Activated T-cell treated with anti-CD3 and anti-CD28 coated beads, Interleukin-2, amount 50 U/mL, for 1 hour (primary cell): ENCODE data around the gene CDH13.

Experiments used
- DNase-seq: peaks from one replicate; pipeline ENCODE4 v3.0.0-alpha.2; 2020

Gene CDH13

GRCh38 chr16:82965808-82966207 is 339.0 kb downstream of the CDH13 start:
- DNase-seq = no peak

- no peak for DNase-seq
Observed at GRCh38 chr16:82967424-82967823, 340.7 kb downstream of the CDH13 start.

DNA sequence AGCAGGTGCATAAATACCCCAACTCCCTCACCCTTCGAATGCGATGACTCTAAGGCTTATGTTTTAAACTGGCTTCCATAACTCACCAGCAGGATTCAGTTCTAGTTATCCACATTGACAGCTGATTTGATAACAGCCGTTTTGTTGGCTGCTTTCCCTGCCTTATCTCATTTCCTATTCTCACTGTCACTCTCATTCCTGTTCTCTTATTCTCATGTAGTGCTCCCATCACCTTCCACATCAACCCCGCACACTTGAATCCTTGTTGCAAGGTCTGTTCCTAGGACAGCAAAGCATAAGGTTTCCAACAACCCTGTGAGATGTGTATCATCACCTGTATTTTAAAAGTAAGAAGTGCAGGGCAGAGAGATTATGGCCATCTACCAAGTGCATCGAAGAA is 344.4 kb downstream of the CDH13 start:
- no peak for DNase-seq

DNA sequence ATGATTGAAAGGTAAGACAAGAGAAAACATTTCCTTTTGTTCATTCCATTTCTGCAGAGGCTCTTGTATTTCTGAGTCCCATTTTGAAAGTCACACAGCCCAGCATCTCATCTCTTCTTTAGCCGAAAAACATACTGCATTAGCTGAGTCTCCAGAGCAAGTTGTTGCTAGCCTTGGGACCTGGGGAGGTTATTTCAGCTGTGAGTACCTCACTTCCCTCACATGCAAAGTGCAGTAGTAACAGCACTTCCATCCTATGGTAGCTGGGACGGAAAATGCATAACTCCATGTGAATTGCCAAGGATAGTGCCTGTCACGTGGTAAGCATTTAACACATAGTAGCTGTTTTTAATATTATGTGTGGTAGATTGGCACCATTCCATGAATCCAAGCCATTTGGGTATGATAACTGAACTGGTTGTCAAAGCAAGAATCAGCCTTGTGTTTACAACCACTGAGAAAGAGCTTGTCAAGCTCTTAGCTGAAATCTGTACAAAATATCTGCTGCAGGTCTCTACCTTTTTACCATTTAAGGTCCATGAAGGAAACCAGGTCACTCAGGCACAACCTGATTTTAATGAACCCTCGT is 345.7 kb downstream of the CDH13 start:
- DNase-seq = no peak

GRCh38 chr16:82979406-82980111 is 352.8 kb downstream of the CDH13 start:
- DNase-seq = no peak

GRCh38 chr16:82980810-82981209 is 354.0 kb downstream of the CDH13 start:
- DNase-seq = no peak

GRCh38 chr16:82987767-82988166 is 361.0 kb downstream of the CDH13 start:
- no peak for DNase-seq

DNA sequence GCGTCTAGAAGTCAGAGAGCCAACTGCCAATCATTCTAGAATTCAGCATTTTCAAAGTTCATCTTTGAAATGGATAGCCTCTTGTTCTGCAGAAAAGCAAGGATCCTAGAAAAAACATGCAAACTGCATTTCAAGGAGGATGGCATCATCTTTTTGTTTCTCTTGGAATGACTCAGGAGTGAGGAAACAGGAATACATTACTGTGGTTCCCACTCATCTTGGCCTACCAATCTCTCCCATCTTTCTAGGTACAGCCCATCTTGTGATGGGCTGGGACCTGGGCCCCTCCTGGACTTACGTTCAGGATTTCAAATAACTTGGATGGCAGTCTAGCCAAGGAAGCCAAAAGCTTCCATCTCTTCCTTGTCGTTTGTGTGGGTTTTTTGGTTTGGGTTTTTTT is 363.4 kb downstream of the CDH13 start:
- no peak for DNase-seq

DNA sequence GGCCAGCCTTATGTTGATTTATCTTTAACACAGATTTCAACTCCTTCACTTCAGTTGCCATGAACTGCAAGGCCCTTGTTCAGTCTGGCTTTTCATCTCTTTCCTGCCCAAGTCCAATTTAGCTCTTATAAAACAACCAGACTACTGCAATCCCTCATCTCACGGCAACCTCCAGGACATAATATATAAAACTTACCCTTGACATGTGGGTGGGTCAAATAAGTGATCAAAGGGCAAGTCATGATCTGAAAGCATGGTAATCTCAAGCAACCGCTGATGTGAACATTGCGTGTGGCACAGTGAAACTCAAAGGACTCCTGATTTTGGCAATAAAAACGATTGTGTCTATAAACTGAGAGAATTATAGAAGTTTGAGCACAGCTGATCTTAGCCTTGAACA is 364.6 kb downstream of the CDH13 start:
- DNase-seq = no peak

DNA sequence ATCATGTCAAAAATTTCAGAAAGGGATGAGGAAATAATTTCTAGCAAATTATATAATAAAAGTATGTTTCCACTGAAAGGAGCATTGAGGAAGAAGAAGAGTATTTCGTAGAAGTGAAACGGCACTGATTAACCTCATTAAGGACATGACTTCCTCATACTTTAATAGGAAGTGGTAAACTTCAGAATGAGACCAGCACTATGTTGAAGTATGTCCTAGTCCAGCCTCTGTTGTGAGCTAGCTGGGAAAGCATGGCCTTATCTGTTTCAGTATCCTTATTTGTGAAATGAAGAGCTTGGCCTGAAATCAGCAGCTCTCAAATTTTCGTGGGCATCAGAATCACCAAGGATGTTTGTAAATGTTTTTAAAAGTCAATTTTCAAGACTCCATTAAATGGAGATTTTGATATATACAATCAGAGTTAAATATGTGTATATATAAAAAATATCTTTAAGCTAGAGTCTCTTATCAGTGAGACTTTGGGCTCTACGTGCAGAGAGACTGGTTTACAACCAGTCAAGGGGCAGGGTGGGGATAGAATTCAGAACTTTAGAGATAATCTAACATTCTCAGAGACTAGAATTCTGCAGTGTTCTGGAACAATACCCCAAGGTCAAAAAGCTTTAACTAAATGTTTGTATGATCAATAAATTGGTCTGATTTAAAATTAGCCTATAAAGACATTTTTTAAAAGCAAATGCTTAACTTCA is 365.4 kb downstream of the CDH13 start:
- DNase-seq = no peak

DNA sequence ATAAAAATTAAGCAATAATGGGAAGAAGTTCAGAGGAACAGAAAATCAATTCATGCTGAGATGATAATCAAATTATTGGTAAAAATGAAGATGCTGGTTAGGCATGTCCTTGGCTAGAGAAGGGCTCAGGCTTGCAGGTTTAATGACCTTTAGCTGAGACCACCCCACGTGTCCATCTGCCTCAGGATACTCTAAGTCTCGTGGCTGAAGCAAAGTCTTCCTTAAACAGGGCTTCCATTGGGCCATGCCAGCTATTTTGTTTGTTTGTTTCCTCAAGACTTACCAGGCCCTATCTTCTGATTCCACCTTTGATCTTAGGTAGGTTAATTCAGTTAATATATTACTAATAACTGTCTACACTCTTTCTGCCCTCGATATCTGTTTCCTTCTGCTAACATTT is 366.0 kb downstream of the CDH13 start:
- no peak for DNase-seq

DNA sequence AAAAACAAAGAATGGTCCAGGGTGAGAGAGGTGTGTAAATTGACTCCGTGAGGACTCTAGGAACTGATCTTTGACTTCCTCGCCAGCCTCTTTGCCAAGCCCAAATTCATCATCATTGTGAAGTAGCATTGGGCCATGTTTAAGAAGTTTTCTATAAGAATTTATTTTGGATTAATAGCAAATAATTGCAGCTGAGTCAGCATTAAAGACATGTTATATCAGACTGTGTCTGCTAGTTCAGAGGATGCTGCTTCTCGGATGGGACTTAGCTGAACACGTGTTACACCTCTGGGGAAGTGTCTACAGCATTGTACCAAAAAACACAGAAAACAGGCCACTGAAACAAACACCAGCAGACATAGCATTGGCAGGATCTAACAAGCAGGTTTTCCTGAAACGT is 366.6 kb downstream of the CDH13 start:
- DNase-seq = no peak

GRCh38 chr16:82993926-82994325 is 367.2 kb downstream of the CDH13 start:
- DNase-seq = no peak

GRCh38 chr16:82995286-82995923 is 368.6 kb downstream of the CDH13 start:
- no peak for DNase-seq

DNA sequence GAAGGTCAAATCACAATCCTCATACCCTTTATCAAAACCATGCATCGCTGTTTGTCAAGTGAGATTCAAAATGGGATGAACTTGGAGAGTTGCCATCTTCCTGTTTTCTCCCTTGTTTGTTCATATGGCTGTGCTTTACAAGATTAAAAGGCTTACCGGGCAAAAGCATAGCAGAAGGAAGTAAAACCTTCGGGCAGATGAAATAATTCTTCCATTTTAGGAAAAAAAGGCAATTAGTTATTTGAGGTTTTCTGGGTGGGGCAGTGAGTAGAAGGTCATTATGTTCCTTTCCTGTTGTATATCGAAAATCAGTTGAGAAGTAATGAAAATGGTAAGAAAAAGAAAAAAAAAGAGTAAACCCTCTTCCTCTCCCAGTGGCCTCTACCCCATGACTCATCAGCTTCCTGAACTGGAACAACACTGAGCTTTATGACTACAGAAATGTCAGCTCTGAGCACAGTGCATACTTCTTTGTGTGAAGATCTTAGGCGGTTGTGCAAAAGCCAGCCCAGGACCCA is 369.2 kb downstream of the CDH13 start:
- no peak for DNase-seq

DNA sequence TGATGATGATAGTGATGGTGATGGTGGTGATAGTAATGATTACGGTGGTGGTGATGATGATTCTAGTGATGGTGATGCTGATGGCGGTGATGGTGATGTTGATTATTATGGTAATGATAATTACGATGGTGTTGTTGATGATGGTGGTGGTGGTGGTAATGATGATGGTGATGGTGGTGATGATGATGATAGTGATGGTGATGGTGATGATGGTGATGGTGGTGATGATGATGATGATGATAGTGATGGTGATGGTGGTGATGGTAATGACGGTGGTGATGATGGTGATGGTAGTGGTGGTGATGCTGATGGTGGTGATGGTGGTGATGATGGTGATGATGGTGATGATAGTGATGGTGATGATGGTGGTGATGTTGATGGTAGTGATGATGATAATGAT is 370.0 kb downstream of the CDH13 start:
- no peak for DNase-seq

DNA sequence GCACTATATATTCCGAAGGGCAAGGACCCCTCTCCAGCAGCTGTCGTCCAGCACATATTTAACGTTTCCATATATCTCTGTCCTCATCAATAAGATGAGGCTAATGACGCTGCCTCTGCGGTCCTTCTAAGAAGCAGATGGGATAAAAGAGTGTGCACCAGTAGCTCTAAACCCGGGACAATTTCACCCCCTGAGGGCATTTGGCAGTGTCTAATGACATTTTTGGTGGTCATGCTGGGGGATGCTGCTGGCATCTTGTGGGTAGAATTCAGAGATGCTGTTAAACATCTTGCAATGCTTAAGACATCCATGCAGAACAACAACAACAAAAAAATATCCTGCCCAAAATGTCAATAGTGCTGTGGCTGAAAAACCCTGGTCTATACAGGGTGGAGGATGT is 372.9 kb downstream of the CDH13 start:
- no peak for DNase-seq

- no peak for DNase-seq
Observed at GRCh38 chr16:83002351-83003334, 375.9 kb downstream of the CDH13 start.

GRCh38 chr16:83004868-83005652 is 378.3 kb downstream of the CDH13 start:
- no peak for DNase-seq

- DNase-seq = no peak
Observed at GRCh38 chr16:83005653-83006160, 378.9 kb downstream of the CDH13 start.
